ENCODE data around the gene EFCAB9.
"Not testable (repeated sequence)": the region's sequence is repeated elsewhere in the genome, so short reads cannot be mapped to it uniquely, and the experiment has no call there.

EFCAB9 gene

DNA sequence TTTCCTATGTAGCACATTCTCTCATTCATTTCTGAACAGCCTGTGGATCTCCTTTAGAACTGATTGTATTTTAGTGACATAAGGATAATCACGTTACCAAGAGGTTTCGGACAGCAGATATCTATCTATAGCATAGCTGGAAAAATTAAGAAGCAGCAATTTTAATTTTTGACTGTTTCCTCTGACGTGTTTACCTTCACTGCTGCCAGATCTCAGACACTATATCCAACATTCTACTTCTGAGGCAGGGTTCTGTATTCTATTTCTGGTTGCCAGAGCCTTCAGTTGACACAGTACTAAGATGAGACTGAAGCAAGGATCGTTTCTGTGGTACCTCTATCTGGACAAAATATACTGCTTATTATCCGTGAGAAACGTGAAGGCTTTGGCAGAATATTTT, at the start of gene EFCAB9:
EFCAB9 (plus strand) TSS at position 301 of the 400 bp plus-strand sequence; CDS start at position 302, 1 bp downstream.
- no peak for DNase-seq

DNA sequence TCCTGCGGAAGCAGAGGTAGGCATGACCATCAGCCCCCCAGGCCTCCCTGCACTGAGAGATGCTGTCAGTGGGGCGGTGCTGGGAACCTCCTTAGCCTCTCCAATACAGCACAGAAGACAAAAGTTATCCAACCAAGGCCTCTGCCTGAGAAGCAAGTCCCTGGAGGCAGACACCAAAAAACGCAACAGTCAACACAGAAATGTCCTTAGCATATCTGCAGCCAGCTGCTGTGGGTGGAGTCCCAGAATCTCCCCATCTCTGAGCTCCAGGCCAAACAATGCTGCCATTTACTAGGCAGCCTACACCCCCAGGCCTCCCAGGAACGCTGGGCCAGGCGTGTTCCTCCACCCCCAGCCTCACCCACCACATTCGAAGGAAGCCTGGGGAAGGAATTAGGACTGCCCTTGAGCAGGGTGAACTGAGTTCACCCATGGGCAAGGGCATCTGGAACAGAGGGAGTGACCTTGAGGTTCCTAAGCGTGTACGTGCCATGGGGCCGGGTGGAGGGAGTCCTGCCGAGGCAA, 49.6 kb upstream of the EFCAB9 start:
- DNase-seq: no peak

DNA sequence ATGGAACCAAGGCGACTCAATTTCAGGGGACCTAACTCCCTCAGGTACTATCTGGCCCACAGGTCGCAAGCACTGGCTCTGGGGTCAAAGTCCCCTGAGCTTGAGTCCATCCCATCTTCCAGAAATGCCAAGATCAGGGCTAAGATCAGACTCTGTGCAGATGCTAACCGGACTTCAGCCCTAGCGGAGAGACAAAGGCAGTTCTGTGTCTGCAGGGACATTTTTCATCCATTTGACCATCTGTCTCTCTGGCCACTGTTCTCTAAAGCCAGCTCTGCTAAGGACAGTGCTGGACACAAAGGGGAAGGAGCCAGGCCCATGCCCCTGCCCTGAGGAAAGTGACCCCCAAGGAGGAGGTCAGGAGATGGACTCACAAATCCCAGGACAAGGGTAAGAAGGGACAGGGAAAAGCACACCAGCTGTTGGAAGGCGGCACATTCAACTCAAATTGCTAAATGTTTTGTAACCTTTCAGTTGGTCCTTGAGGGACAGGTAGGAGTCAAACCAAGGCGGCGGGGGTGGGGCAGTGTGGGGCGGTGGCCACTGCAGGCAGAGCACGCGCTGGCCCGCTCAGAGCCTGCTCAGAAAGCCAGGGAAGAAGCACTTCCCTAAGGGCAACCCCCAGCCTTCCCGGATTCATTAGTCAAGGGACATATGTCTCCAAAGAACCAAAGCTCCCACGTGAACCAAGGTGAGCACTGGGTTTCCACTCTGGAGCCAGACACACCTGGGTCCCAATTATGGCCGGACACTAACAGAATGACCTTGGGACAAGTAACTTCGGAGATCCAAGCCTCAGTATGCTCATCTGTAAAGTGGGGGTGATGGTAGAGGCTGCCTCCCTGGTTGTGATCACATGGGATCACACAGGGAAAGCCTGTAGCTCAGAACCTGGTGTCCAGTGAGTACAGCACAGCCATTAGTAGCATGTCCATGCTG, 48.8 kb upstream of the EFCAB9 start:
- no peak for DNase-seq

DNA sequence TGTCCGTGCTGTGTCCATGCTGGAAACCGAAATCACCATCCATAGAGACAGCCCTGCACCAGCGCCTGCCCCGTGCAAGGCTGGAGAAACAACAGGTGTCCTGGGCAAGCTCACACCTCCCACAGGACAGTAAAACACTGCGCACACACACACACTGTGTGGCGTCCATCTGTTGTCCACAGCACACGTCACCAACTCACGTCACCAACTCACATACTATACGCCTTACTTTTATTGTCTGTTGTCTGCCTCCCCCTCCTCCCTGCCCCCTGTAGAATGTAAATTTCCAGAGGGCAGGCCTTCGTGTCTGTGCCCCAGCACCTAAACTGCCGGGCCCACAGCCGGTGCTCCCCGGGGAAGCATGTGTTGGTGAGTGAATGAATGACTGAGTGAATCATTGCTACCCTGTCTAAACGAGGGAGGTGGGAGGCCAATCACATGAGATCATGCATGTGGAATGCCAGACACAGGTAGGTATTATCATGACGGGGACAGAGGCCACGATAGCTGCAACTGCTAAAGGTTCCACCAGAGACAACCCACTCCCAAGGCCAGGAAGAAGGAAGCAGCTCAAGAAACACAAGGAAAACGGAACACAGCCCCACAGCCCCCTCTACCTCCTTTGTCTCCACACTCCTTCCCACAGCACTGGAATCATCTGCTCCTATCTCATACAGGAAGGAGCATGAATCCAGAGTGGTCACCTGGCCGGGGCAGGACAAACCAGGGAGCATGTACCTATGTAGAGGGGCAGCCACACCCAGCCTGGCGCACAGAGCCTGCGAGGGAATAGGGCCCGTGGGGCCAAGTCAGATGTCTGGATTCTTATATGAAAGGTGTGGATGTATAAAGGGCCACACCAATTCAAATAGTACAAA, 47.9 kb upstream of the EFCAB9 start:
- DNase-seq: no peak

DNA sequence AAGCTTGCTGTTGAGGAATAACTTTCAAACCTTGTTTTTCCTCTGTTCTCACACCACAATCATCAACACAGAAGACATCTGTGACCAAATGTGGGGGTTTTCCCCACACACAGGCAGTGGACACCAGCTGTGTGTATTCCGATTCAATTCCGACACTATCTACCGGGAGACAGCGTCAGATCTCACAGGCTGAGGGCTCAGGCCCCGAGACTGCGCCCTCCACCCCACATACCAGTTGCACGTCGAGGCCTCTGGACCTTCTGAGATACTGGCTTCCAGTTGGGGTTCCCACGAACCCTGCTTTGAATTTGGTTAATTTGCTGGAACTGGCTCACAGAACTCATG, 47.3 kb upstream of the EFCAB9 start:
- DNase-seq: no peak

DNA sequence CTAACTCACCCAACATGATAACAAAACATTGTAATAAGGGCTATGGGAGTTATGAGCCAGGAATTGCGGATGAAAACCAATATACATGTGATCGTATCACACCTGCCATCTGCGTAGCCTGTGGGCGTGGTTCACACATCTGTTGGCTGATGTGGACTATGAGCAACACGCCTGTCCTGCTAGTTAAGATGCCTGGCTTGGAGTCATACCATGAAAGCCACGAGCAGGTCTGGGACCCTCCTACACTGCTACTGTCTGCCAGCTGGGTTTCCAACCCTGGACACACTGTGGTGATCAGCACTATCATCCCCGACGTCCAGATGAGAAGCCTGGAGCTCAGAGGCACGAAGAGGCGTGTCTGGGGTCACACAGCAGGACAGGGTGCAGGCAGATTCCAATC, 46.1 kb upstream of the EFCAB9 start:
- no peak for DNase-seq

DNA sequence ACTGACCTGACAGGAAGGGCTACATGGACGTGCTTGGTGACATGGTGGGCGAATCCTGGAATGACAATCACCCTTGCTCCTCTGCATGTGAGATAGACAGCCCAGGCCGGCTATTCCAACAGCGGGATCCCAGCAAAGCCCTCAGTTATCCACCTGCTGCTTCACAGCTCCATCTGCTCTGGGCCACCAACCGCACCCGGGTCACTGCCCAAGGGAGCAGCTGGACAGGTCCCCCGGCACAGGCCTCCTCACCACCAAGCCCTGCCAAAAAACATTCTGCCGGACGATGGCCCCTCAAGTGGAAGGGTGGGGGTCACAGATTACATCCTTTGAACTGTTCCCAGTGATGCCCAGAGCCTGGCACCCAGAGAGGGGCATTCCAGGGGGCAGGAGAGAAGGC, 45.6 kb upstream of the EFCAB9 start:
- DNase-seq: no peak

DNA sequence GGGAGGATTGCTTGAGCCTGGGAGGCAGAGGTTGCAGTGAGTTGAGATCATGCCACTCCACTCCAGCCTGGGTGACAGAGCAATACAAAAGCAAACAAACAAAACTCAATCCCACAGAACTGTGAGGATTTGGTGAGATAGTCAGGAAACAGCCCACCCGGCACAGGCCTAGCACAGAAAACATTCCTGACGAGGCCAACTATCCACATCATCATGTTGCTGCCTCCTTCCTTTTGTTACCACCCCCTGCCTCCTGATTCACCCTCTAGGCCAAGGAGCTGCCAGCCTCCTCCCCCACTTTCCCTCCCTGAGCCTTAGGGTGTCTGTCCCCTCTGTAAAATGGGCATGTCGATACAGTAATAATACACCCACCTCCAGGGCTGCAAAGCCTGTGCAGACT, 44.9 kb upstream of the EFCAB9 start:
- no peak for DNase-seq

DNA sequence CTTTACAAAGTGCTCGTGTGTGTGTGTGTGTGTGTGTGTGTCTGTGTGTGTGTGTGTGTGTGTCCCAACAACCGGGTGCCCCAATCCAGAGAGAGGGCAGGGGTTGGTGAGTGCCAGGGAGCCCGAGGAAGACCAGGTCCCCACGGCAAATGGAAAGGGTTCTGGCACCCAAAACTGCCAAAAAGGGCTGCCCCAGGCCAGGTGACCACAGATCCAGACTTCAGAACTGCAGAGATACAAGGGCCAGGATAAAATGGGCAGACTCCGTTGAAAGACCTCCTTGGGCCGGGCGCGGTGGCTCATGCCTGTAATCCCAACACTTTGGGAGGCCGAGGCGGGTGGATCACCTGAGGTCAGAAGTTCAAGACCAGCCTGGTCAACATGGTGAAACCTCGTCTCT, 44.5 kb upstream of the EFCAB9 start:
- DNase-seq: not testable (repeated sequence)

DNA sequence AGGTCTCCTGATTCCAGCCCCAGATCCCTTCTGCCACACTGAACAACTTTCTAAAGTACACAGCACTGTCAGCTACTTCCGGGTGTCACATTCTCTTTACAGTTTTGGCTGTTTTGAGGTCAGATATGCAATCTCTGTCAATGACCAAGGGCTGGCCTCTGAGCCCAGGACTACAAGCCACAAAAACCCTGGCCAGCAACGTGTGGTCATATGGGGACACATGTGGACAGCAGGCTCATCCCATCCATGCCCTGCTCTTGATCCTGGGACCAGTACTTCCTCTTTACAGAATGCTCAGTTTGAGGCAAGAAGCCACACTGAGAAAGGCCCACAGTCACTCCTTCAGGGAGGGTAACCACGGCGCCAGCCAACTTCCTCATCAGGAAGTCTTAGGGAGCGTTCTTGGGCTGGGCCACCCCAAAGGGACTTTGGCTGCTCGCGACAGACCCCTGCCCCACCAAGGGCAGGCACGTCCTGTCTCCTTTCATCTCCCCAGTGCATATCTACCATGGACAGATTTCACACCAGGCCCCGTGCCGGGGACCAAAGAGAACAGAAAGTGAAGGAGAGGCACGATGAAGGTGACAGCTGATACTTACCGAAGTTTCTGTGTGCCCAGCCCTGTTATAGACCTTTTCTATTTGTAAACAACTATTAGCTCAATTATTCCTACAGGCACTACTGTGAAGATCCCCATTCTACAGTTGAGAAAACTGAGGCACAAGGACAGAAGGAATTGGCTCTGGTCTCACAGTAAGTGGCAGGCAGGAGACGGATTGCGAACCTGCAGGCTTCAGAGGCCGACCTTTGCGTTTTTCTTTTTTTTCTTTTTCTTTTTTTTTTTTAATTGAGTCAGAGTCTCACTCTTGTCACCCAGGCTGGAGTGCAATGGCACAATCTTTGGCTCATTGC, 43.2 kb upstream of the EFCAB9 start:
- peak; percentile 97 for DNase-seq

DNA sequence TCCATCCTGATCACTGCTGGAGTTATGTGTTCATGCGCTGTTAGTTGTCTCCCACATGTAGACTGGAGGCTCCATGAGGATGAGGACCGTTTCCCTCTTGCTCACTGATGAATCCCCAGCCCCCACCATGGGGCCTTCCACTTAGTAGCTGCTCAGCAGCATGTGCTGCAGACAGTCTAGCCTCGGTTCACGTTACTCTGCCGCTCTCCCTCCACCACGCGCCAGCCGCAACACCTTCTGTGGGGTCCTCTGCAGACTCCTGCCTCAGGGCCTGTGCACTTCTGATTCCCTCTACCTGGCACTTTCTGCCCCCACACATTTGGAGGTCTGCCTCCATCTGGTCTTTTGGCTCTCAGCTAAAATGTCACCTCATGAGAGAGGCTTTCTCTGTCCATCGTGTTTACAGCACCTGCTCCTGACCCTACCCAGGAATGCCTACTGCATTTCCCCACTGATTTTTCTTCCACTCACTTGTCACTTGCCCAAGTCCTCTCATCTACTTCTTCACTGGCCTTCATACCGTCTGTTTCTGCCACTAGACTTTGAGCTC, 42.2 kb upstream of the EFCAB9 start:
- no peak for DNase-seq

DNA sequence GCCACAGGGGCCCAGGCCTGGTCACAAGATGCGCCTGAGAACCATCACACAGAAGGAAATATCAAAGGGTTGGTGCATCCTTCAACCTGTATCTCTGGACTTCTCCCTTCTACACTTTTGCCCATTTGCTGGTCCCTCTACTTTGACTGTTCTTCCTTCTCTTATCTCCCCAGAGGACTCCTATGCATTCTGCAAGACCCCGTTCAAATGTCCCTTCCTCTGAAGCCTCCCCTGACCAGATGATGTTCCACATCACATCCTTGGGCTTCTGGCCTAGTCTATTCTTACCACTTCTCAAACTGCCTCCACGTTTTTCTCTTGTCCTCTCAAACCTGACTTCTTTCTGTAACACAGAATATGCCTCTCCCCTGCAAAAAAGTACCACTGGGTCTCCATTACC, 40.3 kb upstream of the EFCAB9 start:
- DNase-seq: no peak

DNA sequence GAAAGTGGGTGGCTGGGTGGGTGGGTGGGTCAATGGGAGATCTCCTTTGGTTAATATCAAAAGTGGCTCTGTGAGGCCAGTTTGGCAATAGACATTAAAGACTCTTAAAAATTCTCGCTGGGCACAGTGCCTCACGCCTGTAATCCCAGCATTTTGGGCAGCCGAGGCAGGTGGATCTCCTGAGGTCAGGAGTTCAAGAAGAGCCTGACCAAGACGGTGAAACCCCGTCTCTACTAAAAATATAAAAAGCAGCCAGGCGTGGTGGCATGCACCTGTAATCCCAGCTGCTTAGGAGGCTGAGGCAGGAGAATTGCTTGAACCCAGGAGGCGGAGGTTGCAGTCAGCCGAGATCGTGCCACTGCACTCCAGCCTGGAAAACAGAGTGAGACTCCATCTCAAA, 38.9 kb upstream of the EFCAB9 start:
- DNase-seq: not testable (repeated sequence)

DNA sequence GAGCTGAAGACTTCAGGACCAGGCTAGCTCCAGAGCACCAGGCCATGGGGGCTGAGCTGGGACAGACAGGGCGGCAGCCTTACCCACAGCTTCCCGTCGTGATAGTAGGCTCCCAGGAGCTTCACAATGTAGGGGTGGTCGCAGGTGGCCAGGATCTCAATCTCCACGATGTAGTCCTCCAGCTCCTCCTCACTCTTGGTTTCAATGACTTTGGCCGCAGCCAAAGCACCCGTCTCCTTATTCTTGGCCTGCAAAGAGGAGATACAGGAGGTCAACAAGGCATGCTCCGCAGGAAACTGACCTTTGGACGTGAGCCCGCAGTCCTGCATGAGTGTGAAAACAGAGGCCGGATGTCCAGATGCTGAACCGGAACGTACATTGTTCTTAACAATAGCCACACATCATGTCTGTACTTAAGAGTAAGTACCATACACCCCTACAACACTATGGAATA, 37.4 kb upstream of the EFCAB9 start:
- DNase-seq: no peak

DNA sequence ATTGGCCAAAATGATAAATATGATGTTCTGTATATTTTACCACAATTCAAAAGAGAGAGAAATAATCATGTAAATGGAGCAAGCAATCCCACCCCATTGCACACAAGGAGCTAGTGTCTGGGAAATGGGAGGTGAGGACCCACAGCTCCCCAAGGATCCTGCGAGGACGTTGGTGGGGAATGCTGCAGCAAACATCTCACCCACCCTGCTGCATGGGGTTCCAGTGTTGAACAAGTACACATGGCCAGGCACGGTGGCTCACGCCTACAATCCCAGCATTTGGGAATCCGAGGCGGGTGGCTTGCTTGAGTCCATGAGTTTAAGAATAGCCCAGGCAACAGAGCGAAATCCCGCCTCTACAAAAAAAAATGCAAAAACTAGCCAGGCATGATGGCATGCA, 35.0 kb upstream of the EFCAB9 start:
- no peak for DNase-seq

DNA sequence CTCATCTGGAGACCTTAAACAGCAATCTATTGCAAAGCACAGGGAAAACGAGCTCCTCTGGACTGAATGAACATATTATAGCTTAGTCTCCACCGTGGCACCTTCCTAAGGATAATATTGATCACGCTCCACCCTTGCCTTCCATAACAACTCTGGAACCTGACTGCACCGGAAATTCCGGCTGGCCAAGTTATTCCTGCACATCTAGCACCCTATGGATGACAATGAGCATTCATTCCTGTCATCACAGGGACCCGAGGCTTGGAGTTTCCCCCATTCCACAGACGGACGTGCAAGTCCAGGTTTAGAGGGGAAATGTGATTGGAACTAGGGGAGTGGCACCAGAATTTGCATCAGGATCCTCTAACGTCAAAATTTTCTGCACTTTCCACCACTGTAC, 33.5 kb upstream of the EFCAB9 start:
- no peak for DNase-seq

DNA sequence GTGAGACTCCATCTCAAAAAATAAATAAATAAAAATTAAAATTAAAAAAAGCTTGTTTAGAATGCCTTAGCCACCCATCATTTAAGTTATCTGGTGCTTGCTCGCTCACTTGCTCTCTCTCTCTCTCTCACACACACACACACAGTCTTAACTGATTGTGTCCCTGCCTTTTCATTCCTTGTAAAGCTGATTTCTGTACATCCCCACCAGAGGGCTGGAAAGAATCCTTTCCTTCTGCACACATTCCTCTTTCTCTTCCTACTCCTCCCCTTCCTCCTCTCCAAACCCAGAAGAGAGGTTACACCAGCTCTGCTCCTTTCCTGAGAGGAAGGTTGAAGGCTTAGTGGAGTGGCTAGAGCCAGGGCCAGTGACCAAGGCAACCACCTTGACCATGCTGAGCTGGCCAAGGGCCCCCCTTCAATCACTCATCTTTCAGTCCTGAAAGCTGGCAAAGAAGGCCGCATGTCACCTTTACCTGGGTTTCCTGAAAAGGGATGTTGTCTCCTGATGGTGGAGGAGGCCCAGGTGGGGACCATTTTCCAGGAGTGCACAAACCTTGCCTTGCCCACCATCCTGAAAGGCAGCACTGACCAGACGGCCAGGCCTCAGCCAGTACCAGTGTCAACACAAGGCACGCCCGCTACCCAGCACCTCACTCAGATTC, 31.5 kb upstream of the EFCAB9 start:
- no peak for DNase-seq

DNA sequence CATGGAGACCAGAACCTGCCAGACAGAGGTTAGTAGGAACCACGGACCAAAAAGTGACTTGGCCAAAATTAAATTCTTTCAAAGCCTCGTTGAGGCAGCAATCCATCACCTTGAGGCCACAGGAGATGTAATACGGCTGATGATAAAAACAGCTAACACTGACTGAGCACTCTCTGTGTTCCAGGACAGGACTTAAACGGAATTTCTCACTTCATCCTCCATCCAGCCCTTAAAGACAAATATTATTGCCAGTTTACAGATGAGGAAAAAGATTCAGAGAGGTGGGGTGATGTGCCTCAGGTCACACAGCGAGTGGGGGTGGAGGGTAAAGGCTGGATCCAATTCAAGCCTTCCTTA, 31.0 kb upstream of the EFCAB9 start:
- no peak for DNase-seq

DNA sequence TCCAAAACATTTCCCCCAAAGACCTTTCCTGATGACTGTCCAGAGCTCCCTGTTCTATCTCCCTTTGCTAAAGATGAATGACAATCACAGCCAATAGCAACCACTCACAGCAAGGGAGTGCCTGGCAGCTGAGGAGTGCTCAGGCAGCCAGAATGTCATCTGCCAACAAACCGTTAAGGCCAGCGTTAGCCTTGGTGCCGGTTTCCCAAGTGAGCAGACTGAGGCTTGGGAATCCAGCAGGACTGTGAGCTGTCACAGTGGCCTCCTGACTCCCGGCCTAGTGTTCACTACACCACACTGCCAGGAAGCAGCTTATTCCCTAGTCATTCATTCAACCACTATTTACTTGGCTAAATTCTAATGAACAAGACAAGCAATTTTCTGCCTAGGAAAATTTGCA, 30.6 kb upstream of the EFCAB9 start:
- no peak for DNase-seq

DNA sequence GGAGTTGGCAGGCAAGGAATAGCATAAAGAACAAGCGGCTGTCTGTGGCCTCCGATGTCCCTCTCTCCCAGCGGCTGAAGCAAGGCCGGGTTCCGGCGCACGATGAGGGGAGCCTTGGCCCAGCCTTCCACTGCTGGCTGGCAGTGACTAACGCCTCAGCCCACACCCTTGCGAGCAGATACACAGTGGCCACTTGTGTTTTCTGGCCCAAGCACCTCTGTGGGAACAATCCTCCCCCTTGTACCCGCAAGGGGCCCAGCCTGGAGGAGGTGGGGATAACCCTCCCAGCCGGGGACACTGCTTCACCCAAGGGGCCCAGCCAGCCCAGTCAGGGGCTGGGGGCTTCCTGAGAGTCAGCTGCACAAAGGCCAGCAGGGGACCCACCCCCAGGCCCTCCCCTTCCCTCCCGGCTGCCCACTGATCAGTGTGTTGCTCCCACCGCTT, 29.2 kb upstream of the EFCAB9 start:
- DNase-seq: no peak

DNA sequence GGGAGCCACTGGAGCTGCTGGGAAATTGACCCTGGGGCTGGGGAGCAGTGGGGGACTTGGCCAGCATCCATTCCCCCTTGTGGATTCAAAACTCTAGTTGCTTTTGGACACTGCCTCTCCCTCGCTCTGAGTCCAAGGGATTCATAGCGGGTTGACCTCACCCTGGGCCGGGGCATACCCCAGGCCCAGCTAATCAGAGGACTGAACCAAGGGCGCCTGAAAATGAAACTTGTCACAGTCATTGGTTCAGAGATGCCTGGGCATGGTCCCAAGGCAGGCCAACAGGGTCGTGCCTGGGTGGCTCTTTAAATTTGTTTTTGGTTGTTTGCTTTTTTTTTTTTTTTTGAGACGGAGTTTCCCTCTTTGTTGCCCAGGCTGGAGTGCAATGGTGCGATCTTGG, 28.5 kb upstream of the EFCAB9 start:
- DNase-seq: no peak
